ENCODE results near the gene ZNF415.

The ZNF415 gene

DNA sequence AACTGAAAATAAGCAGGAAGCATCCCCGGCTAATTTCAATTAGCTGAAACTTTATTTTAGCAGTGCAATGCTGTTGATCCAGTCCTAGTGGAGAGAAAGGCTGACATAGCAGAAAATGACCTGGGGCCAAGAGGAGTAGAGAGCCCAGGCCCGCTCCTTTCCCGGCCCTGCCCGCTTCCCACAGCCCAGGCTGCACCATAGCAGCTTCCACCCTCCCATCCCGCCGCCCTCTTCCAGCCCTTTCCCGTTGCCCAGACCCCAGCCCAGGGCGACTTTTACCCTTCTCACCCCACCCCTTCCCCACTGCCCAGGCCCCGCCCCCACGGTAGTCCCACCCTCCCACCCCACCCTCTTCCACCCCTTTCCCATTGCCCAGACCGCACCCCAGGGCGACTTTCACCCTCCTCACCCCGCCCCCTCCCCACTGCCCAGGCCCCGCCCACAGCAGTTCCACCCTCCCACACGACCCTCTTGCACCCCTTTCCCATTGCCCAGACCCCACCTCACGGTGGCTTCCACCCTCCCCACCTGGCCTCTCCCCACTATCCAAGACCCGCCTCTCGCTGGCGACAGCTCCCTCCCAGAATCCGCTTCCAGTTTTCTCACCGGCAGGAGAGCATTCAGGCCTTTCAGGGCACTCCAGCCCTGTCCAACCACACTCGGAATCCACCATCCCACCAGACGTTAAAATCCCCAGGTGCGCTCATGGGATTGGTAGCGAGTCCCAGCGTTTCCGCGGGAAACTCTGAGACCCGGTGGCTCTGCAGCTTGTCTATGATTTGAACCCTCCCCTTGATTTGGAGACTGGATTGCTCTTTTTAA is 37.7 kb downstream of the ZNF415 start:
- Histone ChIP-seq H3K27ac (replicated peaks) (no peak overlapping the region), H3K4me3 (replicated peaks; ENCODE audit: insufficient read depth, low read length) (no peak overlapping the region), H3K27me3 (ENCODE audit: insufficient read depth, poor library complexity, severe bottlenecking) (no peaks in the 10 kb centered on the region)
- DNase-seq (ENCODE audit: low read depth in 1 of 2, low spot score in 1 of 2): no peak
- TF ChIP-seq POLR2AphosphoS5 (IDR thresholded peaks at IDR 0.05; ENCODE audit: low read depth) (no peak), SPI1 (IDR thresholded peaks at IDR 0.05; ENCODE audit: borderline replicate concordance, low read depth) (no peak), GABPA (IDR thresholded peaks at IDR 0.05; ENCODE audit: low read depth) (no peak), CTCF (IDR thresholded peaks at IDR 0.05; ENCODE audit: insufficient read depth, low read length) (no peak)
- TF ChIP-seq, protein P1, sequence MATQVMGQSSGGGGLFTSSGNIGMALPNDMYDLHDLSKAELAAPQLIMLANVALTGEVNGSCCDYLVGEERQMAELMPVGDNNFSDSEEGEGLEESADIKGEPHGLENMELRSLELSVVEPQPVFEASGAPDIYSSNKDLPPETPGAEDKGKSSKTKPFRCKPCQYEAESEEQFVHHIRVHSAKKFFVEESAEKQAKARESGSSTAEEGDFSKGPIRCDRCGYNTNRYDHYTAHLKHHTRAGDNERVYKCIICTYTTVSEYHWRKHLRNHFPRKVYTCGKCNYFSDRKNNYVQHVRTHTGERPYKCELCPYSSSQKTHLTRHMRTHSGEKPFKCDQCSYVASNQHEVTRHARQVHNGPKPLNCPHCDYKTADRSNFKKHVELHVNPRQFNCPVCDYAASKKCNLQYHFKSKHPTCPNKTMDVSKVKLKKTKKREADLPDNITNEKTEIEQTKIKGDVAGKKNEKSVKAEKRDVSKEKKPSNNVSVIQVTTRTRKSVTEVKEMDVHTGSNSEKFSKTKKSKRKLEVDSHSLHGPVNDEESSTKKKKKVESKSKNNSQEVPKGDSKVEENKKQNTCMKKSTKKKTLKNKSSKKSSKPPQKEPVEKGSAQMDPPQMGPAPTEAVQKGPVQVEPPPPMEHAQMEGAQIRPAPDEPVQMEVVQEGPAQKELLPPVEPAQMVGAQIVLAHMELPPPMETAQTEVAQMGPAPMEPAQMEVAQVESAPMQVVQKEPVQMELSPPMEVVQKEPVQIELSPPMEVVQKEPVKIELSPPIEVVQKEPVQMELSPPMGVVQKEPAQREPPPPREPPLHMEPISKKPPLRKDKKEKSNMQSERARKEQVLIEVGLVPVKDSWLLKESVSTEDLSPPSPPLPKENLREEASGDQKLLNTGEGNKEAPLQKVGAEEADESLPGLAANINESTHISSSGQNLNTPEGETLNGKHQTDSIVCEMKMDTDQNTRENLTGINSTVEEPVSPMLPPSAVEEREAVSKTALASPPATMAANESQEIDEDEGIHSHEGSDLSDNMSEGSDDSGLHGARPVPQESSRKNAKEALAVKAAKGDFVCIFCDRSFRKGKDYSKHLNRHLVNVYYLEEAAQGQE (IDR thresholded peaks at IDR 0.05; ENCODE audit: insufficient replicate concordance, low read depth): no peak

GRCh38 chr19:53092723-53093122 is 40.0 kb downstream of the ZNF415 start:
- Histone ChIP-seq H3K27me3 (ENCODE audit: insufficient read depth, poor library complexity, severe bottlenecking) (no peaks in the 10 kb centered on the region), H3K4me3 (replicated peaks; ENCODE audit: insufficient read depth, low read length) (no peak overlapping the region), H3K27ac (replicated peaks) (no peak overlapping the region)
- no peak for DNase-seq (ENCODE audit: low read depth in 1 of 2, low spot score in 1 of 2)
- TF ChIP-seq POLR2AphosphoS5 (IDR thresholded peaks at IDR 0.05; ENCODE audit: low read depth): no peak
- TF ChIP-seq SPI1 (IDR thresholded peaks at IDR 0.05; ENCODE audit: borderline replicate concordance, low read depth): no peak
- TF ChIP-seq, protein P1 (IDR thresholded peaks at IDR 0.05; ENCODE audit: insufficient replicate concordance, low read depth): no peak

DNA sequence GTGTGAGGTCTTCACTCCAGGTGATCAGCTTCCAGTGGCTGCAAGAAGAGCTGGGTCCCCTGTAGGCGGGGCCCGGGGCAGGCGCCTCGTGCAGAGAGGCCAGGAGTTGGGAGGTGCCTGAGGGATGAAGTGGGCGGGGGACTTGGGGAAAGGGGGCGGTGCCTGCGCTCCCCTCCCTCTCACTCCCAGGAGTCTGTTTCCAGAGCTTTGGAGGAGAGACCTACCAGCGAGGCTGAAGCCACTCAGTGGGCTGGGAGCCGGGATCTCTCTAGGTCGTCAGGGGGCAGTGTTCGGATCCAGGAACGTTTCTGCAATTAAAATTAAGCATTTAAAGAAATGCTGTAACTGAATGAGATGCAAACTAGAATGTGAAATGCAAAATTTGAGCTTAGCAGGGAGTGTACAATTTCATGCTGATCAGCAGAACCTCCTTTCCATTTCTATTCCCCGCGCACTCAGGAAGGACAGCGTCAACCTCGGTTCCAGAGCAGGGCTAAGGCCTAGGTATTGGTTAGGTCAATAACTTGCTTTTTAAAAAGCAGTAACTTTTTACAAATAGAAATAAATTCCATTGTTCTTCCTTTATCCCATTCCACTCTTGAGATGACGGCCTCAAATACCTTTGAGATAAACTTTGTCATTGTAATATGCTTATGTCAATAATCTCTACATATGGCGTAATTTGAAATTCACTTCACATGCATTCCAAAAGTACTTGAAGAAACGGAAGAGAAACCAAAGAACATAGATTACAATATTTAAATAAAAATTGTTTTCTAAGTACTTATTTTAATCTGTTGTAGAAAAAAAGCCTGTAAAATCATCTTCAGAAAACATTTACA is 41.1 kb downstream of the ZNF415 start:
- no peaks in the 10 kb centered on the region for H3K27me3 ChIP-seq (ENCODE audit: insufficient read depth, poor library complexity, severe bottlenecking)
- no peak overlapping the region for H3K4me3 ChIP-seq (replicated peaks; ENCODE audit: insufficient read depth, low read length)
- no peak for TF ChIP-seq GABPA (IDR thresholded peaks at IDR 0.05; ENCODE audit: low read depth)
- TF ChIP-seq SPI1 (IDR thresholded peaks at IDR 0.05; ENCODE audit: borderline replicate concordance, low read depth): no peak
- TF ChIP-seq, protein P1 (IDR thresholded peaks at IDR 0.05; ENCODE audit: insufficient replicate concordance, low read depth): no peak
- no peak for TF ChIP-seq CTCF (IDR thresholded peaks at IDR 0.05; ENCODE audit: insufficient read depth, low read length)
- no peak for TF ChIP-seq POLR2AphosphoS5 (IDR thresholded peaks at IDR 0.05; ENCODE audit: low read depth)
- no peak overlapping the region for H3K27ac ChIP-seq (replicated peaks)
- DNase-seq (ENCODE audit: low read depth in 1 of 2, low spot score in 1 of 2): no peak
